HG02678 (cell line): ENCODE results near the gene SDHAF2.
"Not testable (repeated sequence)": the region's sequence is repeated elsewhere in the genome, so short reads cannot be mapped to it uniquely, and the experiment has no call there.

Source experiments
- ATAC-seq: cut with Tn5 transposase; IDR thresholded peaks from one replicate; pipeline ENCODE4 v1.9.1; 2021; ENCODE audit warnings: mild to moderate bottlenecking, moderate library complexity; ENCODE audit not compliant: unreplicated experiment

SDHAF2 gene

DNA sequence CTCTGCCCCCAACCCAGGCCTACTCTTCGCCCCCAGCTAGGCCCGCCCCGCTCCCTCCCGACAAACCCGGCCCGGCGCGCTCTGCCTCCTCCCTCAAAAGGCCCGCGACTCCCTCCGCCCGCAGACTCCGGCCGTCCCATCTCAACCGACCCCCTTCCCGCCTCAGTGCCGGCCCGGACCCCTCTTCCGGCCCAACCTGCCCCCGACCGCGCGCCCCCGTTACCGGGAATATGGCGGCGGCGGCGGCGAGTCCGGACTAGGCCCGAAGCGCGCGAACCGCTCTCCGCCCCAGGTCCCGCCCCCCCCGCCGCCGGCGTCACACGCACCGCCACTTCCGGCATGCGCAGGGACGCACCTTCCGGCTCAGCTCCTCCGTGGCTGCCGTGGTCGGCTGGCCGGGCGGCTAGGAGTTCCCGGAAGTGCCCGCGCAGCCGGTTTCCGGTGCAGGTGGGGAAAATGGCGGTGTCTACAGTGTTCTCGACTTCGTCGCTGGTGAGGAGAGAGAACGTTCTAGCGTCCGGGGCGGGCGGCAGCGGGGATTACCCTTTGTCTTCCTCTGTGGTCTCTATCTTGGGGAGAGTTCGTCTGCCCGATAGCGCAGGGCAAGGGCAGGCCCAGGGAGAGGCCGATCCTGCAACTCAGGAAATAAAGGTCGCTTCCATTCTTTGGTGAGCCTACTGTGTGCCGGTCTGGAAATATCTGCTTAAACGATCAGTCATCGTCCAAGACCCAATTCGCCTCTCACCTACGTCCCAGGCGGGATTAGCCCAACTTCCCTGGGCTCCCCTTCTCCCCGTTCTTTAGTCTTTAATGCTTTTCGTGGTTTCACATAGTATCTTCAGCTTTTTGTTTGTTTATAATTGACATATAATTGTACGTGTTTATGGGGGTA is at the start of gene SDHAF2, which contains the start of gene CPSF7:
Gene SDHAF2, plus strand, starts transcription at position 434 of the 892 bp plus-strand sequence. Its CDS starts 23 bp downstream, at position 457.
Gene CPSF7, minus strand, starts transcription at position 285 of the 892 bp plus-strand sequence. CDS start 740 bp downstream, outside the sequence.
- peak; percentile 91 for ATAC-seq

DNA sequence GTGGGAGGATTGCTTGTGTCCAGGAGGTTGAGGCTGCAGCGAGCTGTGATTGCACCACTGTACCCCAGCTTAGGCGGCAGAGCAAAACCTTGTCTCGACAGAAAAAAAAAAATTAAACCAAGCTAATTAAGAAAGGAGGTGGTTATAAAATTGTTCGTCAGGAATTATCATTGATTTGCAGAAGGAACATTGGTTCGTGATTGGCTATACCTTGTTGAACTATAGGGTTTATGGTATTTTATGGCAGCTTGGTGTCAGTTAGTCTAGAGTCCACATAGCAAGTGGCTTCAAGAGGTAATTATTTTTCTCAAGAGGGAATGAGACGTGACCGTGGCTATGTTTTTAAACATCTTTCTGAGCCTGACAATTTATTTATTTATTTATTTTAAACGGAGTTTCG is 49.0 kb upstream of the SDHAF2 start:
- ATAC-seq: no peak

DNA sequence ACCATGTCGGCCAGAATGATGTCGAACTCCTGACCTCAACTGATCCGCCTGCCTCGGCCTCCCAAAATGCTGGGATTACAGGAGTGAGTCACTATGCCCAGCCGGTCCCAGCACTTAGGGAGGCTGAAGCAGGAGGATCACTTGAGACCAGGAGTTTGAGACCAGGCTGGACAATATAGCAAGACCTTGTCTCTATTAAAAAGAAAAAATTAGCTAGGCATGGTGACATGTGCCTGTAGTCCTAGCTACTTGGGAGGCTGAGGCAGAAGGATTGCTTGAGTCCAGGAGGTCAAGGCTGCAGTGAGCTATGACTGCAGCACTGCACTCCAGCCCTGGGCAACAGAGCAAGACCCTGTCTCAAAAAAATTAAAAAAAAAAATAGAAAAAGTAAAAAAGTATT is 46.1 kb upstream of the SDHAF2 start:
- ATAC-seq: not testable (repeated sequence)

DNA sequence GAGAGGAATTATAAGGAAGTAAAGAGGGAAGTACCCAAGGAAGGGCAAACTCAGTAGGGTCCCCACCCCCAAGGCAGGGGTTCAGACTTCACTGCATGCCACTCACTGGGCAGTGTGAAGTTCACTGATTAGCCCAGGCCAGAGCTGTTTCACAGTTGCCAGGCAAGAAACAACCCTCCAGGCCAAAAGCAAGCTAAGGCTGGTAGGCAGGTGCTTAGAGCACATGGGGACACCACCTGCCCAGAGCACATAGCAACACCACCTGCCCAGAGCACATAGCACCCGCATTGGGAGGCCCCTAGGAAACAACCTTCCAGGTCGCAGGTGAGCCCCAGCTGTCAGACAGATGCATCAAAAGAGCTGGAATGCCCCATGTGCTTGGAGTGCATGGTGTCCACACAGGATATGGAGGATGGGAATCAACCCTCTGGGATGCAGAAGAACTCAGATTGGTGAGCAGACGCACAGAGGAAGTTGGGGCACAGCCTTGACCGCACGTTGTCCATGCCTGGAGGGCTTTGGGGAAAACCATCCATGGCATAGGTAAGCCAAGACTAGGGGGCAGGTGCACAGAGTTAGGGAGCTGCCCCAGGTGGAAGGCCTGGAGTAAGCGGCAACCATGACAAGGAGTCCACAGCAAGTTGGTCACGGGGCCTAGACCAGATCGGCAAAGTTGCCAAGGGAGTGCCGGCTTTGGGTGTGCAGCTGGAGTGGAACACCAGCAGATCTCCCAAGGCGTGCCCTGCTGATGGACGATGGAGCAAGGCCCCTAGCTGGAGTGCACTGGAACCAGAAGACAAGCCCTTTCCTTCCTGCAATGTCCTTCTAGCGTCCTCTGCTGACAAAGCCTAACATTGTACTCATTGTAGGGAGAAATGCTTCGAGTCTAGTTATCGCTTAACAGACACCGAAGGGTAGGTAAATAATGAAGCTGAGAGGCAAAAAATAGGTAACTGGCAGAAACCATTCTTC is 45.4 kb upstream of the SDHAF2 start:
- no peak for ATAC-seq

GRCh38 chr11:61390161-61390560 is 39.8 kb upstream of the SDHAF2 start:
- no peak for ATAC-seq

- no peak for ATAC-seq
Measured at GRCh38 chr11:61392981-61393595, 36.8 kb upstream of the SDHAF2 start.

GRCh38 chr11:61401173-61401572 is 28.8 kb upstream of the SDHAF2 start:
- no peak for ATAC-seq

DNA sequence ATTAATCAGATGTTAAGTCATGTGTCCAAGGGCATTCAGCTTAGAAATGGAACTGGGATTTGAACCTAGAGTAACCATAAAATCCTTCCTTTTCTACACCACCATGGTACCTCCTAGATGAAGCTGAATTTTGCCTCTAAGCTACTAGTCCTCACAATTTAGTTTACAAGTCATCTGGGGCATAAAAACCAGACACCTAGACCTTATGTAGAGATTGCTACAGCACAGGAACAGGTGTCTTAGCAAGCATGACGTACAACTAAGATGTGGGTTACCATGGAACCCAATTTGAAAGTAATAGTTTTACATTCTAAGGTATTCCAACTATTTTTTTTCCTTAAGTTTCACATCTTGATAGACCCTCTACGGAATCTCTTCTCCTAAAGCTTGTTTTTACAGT is 28.4 kb upstream of the SDHAF2 start:
- ATAC-seq: no peak

DNA sequence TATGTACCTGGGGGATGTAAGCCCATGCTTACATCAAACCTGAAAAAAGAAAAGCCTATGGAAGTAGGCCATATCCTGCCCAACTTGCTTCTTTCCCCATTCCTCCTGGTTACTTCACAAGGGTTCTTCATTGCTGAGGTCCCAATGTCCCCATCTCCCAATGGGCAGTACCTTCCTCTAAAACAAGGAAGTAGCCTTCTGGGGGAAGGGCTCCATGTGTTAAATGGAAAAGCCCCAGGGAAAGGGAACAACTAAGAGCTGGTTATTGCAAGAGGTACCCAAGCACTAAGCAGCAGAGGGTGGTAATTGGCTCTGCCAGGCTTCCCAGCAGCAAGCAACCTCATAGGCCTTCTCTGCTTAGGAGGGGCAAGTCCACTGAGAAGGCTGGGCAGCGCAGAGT is 26.3 kb upstream of the SDHAF2 start:
- ATAC-seq: no peak

GRCh38 chr11:61404103-61404502 is 25.8 kb upstream of the SDHAF2 start:
- no peak for ATAC-seq

DNA sequence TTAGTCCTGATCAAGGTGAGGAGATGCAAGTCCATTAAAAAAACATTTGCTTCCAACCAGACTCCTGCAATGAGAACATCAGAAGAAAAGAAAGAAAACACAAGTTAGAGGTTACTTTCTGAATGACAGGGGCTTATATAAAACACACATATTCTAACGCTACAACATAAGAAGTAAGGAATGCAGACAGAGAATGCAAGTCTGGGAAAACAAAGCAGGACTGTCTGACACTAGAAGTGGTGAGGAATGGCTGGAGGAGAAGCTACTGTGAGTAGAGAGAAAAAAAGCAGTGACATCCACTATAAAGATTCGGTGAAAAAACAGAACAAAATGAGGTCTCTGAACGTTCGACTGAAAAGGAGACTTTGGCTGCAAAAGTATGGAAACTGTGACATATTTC is 25.3 kb upstream of the SDHAF2 start:
- no peak for ATAC-seq

DNA sequence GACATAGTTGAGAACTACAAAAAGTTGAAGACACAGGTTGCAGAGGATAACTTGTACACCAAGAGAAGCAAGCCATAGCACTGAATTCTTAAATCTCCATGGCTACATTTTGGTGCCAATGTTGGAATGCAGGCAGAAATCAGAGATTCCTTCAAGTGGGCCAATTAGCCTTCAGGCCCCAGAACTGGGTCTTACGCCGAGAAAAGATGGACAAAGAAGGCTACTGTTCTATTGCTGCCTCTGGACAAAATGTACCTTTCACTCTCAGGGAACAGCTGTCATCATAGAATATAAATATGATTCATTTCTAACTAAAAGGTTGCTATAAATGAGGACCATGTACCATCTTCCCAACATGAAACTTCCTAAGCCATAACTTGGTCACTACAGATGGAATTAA is 23.9 kb upstream of the SDHAF2 start:
- no peak for ATAC-seq

GRCh38 chr11:61406991-61407728 is 22.8 kb upstream of the SDHAF2 start:
- ATAC-seq: no peak

GRCh38 chr11:61411589-61411988 is 18.3 kb upstream of the SDHAF2 start:
- no peak for ATAC-seq

- no peak for ATAC-seq
Measured at GRCh38 chr11:61413496-61413895, 16.4 kb upstream of the SDHAF2 start.

GRCh38 chr11:61414547-61414946 is 15.4 kb upstream of the SDHAF2 start:
- no peak for ATAC-seq

DNA sequence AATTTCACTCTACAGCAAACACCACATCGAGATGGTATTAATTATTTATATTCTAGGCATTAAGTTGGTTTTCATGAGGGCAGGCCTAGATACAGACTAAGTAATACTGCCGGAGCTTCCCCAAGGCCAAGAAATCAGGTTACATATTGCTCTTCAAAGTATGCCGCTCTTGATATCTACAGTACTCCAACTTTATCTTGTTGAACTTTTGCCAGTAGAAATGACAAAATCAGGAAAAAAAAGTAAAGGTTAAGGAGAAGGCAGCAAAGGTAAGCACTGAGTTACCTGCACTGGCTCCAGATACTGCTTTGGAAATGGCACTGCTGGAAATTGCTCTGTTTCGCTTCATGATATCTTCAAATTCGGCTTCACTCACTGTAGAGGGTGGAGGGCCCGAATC is 14.5 kb upstream of the SDHAF2 start:
- no peak for ATAC-seq

DNA sequence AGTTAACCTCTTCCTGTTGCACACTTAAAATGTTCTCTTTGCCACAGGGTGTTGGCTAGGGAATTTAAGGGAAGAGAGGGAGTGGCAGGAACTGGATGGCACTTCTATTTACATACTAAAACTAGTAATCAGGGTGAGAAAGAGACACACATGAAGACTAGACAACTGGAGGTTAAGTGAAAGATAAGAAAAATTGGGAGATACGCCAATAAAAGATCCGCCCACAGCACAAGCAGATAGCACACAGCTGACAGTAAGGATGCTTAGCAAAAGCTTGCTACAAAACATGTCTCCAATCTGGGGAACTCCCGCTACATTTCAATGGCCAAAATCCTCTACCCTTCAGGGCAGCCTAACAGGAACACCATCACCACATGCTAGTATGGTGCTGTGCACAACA is 13.0 kb upstream of the SDHAF2 start:
- ATAC-seq: no peak

DNA sequence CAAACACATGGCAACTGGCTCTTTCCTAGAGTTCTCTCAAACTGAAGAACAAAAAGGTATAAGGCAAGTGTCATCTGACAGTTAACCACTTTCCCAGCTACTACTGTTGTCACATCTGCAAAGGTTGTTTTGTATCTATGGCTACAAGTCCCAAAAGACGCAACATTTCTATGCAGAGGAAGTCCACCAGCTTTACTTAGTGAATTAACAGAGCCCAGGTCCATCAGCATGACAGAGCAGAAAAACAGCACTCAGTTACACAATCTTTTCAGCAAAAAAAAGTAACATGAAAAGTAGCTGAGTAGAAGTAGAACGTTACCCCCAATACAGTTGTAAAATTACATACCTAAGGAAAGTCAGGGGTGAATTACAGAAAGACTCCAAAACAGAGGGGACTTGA is 12.3 kb upstream of the SDHAF2 start:
- no peak for ATAC-seq

DNA sequence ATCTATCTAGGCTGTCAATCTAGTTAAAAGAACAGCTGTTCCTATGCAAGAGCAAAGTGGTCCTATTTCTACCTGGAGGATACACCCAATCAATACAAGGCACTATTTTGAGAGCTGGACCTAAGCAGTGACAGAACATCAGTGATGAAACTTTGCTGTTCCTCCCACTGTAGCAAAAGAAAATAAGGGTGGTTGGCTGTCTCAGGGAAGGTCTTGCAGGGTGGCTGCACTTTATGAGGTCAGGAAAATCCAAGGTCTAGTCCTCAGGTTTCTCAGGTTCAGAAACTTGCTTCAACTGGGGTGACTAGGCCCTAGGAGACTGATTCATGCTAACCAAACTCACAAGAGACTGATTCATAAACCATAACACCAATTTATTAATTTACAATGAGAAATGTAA is 11.8 kb upstream of the SDHAF2 start:
- no peak for ATAC-seq
